ENCODE data around the gene BFSP2.

DNA sequence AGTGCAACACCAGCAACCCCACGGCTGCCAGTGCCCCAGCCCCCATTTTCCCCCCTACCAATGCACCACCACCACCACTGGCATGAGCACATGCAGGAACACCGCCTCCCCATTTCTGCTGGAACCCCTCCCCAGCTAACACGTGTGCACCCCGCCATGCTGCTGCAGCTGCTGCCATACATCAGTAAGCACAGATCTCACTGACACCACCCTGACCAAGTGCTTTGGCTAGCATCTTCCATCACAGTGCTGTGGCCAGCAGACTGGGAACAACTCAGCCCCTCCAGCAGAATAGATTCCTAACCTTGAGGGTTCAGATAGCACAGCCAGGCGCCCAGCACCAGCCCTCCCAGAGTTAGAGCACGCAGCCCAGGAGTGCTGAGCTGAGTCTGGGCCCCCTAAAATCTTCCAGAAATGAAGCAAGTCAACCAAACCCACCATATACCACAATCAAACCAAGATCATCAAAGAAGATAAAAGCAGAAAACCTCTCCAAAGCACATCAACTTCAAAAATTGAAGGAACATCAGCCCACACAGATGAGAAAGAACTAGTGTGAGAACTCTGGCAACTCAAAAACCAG is 92.4 kb downstream of the BFSP2 start:
- TF ChIP-seq EZH2 (IDR thresholded peaks at IDR 0.05; ENCODE audit: borderline replicate concordance) = no peak
- TF ChIP-seq, protein P1, sequence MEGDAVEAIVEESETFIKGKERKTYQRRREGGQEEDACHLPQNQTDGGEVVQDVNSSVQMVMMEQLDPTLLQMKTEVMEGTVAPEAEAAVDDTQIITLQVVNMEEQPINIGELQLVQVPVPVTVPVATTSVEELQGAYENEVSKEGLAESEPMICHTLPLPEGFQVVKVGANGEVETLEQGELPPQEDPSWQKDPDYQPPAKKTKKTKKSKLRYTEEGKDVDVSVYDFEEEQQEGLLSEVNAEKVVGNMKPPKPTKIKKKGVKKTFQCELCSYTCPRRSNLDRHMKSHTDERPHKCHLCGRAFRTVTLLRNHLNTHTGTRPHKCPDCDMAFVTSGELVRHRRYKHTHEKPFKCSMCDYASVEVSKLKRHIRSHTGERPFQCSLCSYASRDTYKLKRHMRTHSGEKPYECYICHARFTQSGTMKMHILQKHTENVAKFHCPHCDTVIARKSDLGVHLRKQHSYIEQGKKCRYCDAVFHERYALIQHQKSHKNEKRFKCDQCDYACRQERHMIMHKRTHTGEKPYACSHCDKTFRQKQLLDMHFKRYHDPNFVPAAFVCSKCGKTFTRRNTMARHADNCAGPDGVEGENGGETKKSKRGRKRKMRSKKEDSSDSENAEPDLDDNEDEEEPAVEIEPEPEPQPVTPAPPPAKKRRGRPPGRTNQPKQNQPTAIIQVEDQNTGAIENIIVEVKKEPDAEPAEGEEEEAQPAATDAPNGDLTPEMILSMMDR (IDR thresholded peaks at IDR 0.05; ENCODE audit: poor library complexity) = no peak
